Dendritic cell treated with granulocyte-macrophage colony-stimulating factor and Interleukin-4, amounts not matched to agents 40 ng/mL and 50 ng/mL, for 4 days (primary cell): ENCODE results near the gene NAPB.

Experiments used
- H3K27ac Mint-ChIP-seq: one replicate; pipeline ENCODE4 v1.8.0; 2022; ENCODE audit warnings: mild to moderate bottlenecking, mixed read lengths
- H3K27me3 Mint-ChIP-seq: one replicate; pipeline ENCODE4 v1.8.0; 2022; ENCODE audit warnings: mild to moderate bottlenecking, mixed read lengths
- H3K36me3 Mint-ChIP-seq: one replicate; pipeline ENCODE4 v1.8.0; 2022; ENCODE audit warnings: low read depth, mixed read lengths
- H3K4me1 Mint-ChIP-seq: one replicate; pipeline ENCODE4 v1.8.0; 2022; ENCODE audit warnings: low read depth, mixed read lengths
- H3K4me3 Mint-ChIP-seq: one replicate; pipeline ENCODE4 v1.8.0; 2022; ENCODE audit warnings: mild to moderate bottlenecking, moderate library complexity, mixed read lengths
- H3K9me3 Mint-ChIP-seq: one replicate; pipeline ENCODE4 v1.8.0; 2022; ENCODE audit warnings: mixed read lengths
- intact Hi-C: fragments of 100-400 bp; cut with micrococcal nuclease; formaldehyde crosslinking; loops from one replicate; pipeline ENCODE4 v1.15.0; 2022

NAPB gene

DNA sequence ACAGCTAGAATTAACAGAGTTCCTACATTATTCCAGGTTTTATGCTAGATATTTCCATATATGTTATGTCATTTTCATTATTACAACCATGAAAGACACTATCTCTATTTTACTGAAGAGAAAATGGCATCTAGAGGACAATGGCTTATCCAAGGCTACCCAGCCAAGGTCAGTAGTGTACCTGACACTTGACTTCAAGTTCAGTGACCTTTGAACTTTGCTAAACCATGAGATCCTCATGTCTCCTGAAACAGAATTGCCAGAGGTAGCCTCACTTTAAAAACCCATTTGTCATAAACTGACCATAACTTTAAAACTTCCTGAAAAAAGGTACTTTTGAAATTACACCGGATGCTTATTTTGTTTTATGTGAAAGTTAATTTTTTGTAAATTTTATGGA is 14.4 kb downstream of the NAPB start:
- peaks cover 11% of the 10 kb centered on the region for H3K36me3 Mint-ChIP-seq
- peaks cover 24% of the 10 kb centered on the region for H3K4me1 Mint-ChIP-seq
- no peak overlapping the region for H3K27ac Mint-ChIP-seq
- H3K27me3 Mint-ChIP-seq, result no peaks in the 10 kb centered on the region
- H3K4me3 Mint-ChIP-seq, result no peak overlapping the region
- intact Hi-C loops, result no loop called here
- no peaks in the 10 kb centered on the region for H3K9me3 Mint-ChIP-seq

DNA sequence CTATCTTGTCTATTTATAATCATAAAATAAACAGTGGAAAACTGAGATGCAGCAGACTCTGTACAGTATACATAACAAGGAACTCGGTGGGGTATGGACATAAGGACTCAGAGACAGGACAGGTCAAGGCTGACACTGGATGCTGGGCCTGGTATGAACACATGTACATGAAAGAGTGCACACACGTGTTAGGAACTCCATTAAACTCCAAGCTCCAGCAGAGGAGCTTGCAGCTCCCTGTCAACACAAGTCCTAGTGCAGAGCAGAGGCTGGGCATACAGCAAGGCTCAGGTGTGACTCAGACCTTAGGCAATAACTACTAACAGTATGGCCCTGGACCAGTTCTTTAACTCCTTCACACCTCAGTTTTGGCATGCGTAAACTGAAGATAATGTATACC is 17.1 kb downstream of the NAPB start:
- H3K36me3 Mint-ChIP-seq, result peaks cover 24% of the 10 kb centered on the region
- H3K4me3 Mint-ChIP-seq, result no peak overlapping the region
- intact Hi-C loops, result no loop called here
- no peaks in the 10 kb centered on the region for H3K9me3 Mint-ChIP-seq
- no peak overlapping the region for H3K27ac Mint-ChIP-seq
- H3K27me3 Mint-ChIP-seq, result no peaks in the 10 kb centered on the region
- peaks cover 16% of the 10 kb centered on the region for H3K4me1 Mint-ChIP-seq

DNA sequence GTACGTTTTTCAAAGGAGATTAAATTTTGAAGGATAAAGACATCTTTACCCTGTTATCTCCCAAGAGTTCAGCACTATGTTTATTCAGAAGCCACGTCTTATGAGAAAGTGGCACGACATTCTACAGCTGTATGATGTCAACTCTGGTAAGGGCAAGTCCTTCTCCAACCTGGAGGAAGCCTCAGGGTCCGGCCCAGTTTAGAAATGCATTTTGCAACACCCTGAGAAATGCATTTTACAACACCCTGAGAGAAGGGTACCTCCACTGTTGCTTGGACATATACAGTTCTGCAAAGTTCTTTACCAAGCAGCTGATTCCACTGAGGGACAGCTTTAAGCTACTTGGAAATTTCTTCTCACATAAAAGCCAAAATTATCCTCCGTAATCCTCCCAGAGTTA is 17.5 kb downstream of the NAPB start:
- H3K9me3 Mint-ChIP-seq, result no peaks in the 10 kb centered on the region
- H3K36me3 Mint-ChIP-seq, result peaks cover 24% of the 10 kb centered on the region
- intact Hi-C loops, result no loop called here
- H3K4me1 Mint-ChIP-seq, result peaks cover 16% of the 10 kb centered on the region
- no peak overlapping the region for H3K4me3 Mint-ChIP-seq
- no peak overlapping the region for H3K27ac Mint-ChIP-seq
- H3K27me3 Mint-ChIP-seq, result no peaks in the 10 kb centered on the region

DNA sequence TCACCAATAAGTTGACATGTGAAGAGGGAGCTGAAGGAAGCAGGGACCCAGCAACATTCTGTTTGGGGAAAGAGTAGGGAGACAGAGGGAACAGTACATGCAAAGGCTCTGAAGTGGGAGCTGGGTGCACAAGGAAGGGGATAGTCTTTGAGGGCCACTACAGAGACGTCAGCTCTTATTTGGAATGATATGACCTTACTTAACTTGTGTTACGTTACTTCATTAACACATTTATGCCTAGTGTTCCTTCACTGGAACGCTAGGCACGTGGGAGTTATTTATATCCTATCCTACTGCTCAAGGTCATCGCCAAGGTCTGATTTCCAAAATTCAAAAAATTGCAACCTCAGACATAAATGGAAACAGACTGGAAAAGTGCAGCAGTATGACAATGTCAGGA is 20.2 kb downstream of the NAPB start:
- Mint-ChIP-seq H3K27me3 (no peaks in the 10 kb centered on the region), H3K27ac (no peak overlapping the region), H3K4me1 (peaks cover 18% of the 10 kb centered on the region), H3K9me3 (no peaks in the 10 kb centered on the region), H3K4me3 (no peak overlapping the region), H3K36me3 (peaks cover 24% of the 10 kb centered on the region)
- intact Hi-C loops, result no loop called here

DNA sequence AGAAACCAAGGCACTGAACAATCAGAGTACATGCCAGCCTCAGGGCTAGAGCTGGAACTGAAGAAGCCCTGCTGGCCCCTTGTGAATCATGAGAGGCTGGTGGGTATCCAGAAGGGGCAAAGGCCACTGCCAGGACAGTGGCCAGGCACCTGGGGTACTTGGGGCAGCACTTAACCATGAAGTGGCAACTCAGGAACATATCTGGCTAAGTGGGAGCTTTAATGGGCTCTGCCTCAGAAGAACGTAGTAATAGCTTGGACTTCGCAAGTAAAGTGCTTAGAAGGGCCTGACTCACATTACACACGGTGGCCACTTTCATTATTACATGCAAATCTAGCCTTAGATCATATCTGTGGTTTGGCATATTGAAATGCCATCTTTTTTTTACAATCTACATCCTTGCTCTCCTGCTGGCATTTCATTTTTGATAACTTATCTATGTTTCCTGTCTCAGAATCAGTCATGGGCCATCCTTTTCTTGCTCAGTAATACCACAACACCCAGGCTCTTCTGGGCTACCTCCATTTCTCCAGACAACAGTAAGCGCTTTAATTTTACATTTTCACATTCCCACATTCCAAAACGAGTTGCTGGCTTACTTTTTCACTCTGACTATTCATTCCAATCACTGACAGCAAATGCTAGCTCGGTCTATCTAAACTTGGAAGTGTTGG is 21.6 kb downstream of the NAPB start:
- no peaks in the 10 kb centered on the region for H3K27me3 Mint-ChIP-seq
- no peak overlapping the region for H3K27ac Mint-ChIP-seq
- no peaks in the 10 kb centered on the region for H3K9me3 Mint-ChIP-seq
- intact Hi-C loops, result no loop called here
- no peak overlapping the region for H3K4me3 Mint-ChIP-seq
- H3K36me3 Mint-ChIP-seq, result peaks cover 23% of the 10 kb centered on the region
- H3K4me1 Mint-ChIP-seq, result peaks cover 14% of the 10 kb centered on the region

DNA sequence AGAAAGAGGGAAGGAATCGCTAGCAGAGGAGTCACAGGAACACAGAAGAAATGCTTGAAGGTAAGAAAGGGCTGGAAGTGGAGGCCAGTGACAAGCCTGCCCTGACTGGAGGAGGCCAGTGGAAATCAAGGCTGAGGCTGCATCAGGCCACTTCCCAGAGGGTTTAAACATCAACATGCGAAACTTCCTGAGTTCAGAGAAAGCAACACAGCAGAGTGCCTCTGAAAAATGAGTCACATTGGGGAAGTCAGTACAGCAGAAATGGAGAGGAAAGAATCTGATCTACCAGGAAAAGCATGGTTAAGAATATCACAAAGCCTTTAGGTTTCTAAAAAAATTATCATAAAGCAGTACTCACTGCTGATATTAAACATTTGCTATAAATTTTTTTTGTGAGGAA is 23.3 kb downstream of the NAPB start:
- Mint-ChIP-seq H3K27me3 (no peaks in the 10 kb centered on the region), H3K9me3 (no peaks in the 10 kb centered on the region), H3K27ac (peak overlapping the region; percentile 72), H3K4me3 (no peak overlapping the region), H3K36me3 (peaks cover 41% of the 10 kb centered on the region), H3K4me1 (peaks cover 15% of the 10 kb centered on the region)
- intact Hi-C loops, result no loop called here

DNA sequence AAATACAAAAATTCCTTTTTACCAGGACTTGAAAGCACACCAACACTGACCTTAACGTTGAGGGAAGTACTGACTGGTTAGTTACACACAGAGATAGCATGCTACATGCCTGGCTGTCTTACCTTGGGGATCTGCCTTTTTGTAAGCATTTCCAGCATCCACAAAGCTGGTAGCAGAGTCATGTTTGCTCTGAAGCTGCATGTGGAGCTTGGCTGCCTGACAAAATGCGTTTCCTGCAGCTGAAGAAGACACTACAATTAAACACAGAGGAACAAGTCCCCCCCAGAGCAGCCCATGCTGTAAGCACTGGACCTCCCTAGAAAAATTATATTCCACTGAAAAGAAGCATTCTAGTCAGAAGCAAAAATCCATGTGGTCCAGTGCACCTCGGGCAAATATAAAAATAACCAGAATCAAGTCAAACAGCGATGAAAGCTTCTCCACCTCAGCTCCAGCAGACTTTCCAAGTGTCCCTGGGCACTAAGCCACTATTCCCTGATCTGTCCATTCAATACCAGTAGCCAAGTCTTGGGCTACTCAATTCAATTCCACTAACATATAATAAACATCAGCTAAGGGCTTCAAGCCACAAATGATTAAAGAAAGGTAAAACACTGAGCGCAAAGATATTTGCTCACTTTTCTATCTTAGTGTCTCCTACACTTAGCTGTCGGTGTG is 24.2 kb downstream of the NAPB start:
- Mint-ChIP-seq H3K9me3 (no peaks in the 10 kb centered on the region), H3K4me1 (peaks cover 18% of the 10 kb centered on the region), H3K27ac (peak overlapping the region; percentile 72), H3K4me3 (no peak overlapping the region), H3K27me3 (no peaks in the 10 kb centered on the region), H3K36me3 (peaks cover 47% of the 10 kb centered on the region)
- intact Hi-C loops, result no loop called here

DNA sequence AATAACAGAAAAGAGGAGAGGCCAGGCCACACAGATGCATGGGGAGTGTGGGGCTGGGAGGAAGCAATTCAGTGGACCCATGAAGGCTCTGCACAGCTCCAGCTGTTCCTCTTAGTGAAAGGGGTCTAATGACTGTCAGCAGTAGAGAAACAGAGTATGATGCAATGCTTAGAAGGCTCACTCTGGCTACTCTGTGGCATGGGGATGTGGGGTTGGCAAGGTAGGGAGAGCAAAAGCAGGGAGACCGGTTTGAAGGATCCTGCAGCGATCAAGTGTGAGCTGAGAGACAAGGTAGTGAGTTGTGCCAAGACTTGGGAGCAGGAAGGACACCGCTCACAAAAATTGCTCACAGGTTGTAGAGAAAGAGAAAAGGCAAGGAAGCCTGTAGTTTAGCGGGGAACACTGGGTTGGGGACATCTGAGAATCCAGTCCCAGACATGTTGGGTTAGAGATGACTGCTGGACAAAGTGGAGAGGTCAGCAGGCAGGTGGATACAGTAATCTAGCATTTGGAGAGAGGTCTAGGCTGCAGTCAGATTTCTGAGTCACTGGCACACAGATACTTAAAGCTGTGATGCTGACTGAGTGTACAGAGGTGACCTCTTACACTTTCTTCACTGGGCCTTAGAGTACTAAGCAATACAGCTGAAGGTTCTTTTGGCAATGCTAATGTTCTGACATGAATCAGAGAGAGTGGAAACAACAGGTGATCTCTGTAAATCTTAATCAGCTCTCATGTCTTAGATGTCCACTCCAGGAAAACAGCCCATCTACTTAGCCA is 27.1 kb downstream of the NAPB start:
- peaks cover 18% of the 10 kb centered on the region for H3K4me1 Mint-ChIP-seq
- no peaks in the 10 kb centered on the region for H3K9me3 Mint-ChIP-seq
- peaks cover 50% of the 10 kb centered on the region for H3K36me3 Mint-ChIP-seq
- H3K27me3 Mint-ChIP-seq, result no peaks in the 10 kb centered on the region
- intact Hi-C loops, result no loop called here
- no peak overlapping the region for H3K27ac Mint-ChIP-seq
- H3K4me3 Mint-ChIP-seq, result no peak overlapping the region

DNA sequence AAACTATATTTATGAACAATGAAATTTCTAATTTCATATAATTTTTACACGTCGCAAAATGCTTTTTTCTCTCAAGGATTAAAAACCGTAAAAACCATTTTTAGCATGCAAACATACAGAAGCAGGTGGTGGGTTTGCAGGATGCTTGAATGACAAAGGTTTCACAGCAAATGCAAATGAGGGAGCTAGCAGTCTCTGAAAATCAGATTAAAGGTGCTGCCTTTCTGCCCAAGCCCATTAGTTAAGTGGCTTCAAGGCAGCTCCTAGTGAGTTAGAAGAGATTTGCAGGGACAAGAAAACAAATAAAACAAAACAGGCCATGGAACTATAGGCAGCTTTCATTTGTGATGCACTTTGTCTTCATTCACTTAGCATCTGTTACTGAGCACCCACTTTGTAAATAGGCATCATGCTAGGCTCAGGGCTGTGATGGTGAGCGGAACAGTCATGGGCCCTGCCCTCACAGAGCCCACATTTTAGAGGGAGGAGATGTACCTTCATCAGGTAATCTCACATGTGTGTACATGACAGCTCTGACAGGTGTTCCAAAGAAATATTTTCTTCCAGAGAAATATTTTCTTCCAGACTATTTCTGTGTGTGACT is 29.5 kb downstream of the NAPB start:
- Mint-ChIP-seq H3K4me3 (no peak overlapping the region), H3K36me3 (peaks cover 71% of the 10 kb centered on the region), H3K27me3 (no peaks in the 10 kb centered on the region), H3K27ac (no peak overlapping the region), H3K9me3 (no peaks in the 10 kb centered on the region), H3K4me1 (peaks cover 7% of the 10 kb centered on the region)
- intact Hi-C loops, result no loop called here

DNA sequence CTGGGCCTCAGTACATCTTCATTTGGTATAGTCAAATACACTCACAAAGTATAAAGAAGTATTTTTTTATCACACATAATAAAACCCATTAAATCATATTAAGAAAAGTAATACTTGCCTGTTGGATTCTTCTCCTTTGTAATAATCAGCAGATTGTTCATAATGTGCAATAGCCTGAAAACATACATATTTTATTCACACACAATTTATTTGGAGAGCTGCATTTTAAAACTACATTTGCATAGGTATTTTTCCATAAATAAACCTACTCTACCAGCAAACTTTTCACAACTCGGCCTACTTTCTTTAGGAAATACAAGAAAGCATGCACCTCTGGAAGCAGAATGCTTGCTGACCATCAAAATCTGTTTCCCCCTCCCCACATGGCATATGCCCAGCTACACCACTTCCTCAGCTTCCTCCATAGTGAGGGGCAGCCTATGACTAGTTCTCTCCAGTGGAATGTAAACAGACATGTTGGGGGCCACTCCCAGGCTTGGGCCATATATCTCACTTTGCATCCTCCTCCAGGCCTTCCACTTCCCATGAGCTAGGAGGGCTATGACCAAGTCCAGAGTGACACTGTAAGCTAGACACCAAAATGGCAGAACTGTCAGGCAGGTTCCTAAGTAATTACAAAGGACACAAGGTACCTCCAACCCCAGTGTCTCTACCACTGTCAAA is 31.1 kb downstream of the NAPB start:
- Mint-ChIP-seq H3K9me3 (no peaks in the 10 kb centered on the region), H3K27me3 (no peaks in the 10 kb centered on the region), H3K27ac (no peak overlapping the region), H3K4me1 (peaks cover 7% of the 10 kb centered on the region), H3K4me3 (no peak overlapping the region), H3K36me3 (peaks cover 87% of the 10 kb centered on the region)
- intact Hi-C loops, result no loop called here

DNA sequence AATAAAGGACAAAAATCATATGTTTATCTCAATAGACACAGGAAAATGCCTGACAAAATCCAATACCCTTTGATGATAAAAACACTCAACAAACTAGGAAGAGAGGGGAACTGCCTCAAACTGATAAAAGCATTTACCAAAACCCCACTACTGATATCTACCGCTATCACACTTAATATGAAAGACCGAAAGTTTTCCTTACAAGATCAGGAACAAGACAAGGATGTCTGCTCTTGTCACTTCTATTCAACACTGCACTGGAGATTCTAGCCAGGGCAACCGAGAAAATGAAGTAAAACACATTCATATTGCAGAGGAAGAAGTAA is 34.2 kb downstream of the NAPB start:
- H3K36me3 Mint-ChIP-seq, result peaks cover 87% of the 10 kb centered on the region
- no peak overlapping the region for H3K4me3 Mint-ChIP-seq
- H3K27ac Mint-ChIP-seq, result no peak overlapping the region
- H3K4me1 Mint-ChIP-seq, result peaks cover 8% of the 10 kb centered on the region
- intact Hi-C loops, result no loop called here
- no peaks in the 10 kb centered on the region for H3K27me3 Mint-ChIP-seq
- peaks cover 5% of the 10 kb centered on the region for H3K9me3 Mint-ChIP-seq

DNA sequence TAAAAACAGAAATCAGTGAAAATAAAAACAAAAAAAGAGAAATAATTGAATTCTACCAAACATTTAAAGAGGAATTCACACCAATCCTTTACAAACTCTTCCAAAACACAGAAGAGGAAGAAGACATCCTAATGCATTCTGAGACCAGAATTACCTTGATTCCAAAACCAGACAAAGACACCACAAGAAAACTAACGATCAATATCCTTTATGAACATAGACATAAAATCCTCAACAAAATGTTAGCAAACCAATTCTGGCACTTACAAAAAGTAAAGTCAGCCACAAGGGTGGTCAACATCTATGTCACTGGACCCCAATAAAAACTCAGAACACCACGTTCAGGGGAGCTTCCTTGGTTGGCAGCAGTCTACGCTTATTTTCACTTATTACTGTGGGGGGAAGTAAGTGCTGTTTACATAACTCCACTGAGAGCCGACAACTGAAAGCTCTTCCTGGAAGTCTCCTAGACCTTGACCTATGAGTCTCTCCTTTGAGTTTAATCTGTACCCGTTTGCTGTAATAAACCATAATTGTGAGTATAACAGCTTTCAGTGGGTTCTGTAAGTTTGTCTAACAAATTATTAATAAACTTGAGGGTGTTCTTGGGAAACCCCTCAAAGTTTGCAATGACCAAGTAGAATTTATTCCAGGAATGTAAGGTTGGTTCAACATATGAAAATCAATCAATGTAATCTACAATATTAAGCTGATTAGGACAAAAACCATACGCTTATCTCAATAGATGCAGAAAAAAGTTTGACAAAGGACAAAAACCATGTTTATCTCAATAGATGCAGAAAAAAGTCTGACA is 34.8 kb downstream of the NAPB start:
- no peaks in the 10 kb centered on the region for H3K27me3 Mint-ChIP-seq
- no peak overlapping the region for H3K4me3 Mint-ChIP-seq
- H3K9me3 Mint-ChIP-seq, result peaks cover 5% of the 10 kb centered on the region
- H3K4me1 Mint-ChIP-seq, result peaks cover 10% of the 10 kb centered on the region
- intact Hi-C loops, result no loop called here
- H3K27ac Mint-ChIP-seq, result peak overlapping the region; percentile 13
- peaks cover 88% of the 10 kb centered on the region for H3K36me3 Mint-ChIP-seq

DNA sequence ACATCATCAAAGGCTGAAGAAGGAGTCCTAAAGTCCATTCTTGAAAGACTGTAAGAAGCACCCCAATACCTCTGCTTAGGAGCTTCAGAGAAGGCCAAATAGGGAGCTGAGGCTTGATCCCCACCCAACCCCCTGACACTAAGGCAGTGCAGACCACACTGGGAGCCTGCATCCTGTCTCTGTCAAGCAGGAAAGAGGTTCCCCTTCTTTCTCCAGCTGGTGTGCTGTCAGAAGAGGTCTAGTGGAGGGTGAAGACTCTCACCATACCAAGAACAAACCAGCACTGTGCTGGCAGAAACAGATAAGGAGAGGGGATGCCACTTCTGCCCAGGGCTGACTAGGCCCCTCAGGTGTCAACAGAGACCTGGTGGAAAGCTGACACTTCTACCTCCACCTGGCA is 39.4 kb downstream of the NAPB start:
- intact Hi-C loops, result no loop called here
- H3K4me3 Mint-ChIP-seq, result no peak overlapping the region
- peaks cover 5% of the 10 kb centered on the region for H3K9me3 Mint-ChIP-seq
- no peaks in the 10 kb centered on the region for H3K27me3 Mint-ChIP-seq
- no peak overlapping the region for H3K27ac Mint-ChIP-seq
- H3K36me3 Mint-ChIP-seq, result peaks cover 81% of the 10 kb centered on the region
- peaks cover 10% of the 10 kb centered on the region for H3K4me1 Mint-ChIP-seq
